Measurements from ENCODE around the gene ELFN1.

The ELFN1 gene

DNA sequence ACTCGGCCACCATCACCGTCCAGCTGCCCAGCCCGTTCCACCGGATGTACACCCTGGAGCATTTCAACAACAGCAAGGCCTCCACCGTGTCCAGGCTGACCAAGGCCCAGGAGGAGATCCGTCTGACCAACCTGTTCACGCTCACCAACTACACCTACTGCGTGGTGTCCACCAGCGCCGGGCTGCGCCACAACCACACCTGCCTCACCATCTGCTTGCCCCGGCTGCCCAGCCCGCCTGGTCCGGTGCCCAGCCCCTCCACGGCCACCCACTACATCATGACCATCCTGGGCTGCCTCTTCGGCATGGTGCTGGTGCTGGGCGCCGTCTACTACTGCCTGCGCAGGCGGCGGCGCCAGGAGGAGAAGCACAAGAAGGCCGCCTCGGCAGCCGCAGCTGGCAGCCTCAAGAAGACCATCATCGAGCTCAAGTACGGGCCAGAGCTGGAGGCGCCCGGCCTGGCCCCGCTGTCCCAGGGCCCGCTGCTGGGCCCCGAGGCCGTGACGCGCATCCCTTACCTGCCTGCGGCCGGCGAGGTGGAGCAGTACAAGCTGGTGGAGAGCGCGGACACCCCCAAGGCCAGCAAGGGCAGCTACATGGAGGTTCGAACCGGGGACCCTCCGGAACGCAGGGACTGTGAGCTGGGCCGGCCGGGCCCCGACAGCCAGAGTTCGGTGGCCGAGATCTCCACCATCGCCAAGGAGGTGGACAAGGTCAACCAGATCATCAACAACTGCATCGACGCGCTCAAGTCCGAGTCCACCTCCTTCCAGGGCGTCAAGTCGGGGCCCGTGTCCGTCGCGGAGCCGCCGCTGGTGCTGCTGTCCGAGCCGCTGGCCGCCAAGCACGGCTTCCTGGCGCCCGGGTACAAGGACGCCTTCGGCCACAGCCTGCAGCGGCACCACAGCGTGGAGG lies 75.8 kb downstream of the ELFN1 start:
- no peak for DNase-seq

GRCh38 chr7:1746491-1746975 lies 76.5 kb downstream of the ELFN1 start:
- no peak for DNase-seq

GRCh38 chr7:1747004-1747801 lies 77.1 kb downstream of the ELFN1 start:
- DNase-seq = no peak

DNA sequence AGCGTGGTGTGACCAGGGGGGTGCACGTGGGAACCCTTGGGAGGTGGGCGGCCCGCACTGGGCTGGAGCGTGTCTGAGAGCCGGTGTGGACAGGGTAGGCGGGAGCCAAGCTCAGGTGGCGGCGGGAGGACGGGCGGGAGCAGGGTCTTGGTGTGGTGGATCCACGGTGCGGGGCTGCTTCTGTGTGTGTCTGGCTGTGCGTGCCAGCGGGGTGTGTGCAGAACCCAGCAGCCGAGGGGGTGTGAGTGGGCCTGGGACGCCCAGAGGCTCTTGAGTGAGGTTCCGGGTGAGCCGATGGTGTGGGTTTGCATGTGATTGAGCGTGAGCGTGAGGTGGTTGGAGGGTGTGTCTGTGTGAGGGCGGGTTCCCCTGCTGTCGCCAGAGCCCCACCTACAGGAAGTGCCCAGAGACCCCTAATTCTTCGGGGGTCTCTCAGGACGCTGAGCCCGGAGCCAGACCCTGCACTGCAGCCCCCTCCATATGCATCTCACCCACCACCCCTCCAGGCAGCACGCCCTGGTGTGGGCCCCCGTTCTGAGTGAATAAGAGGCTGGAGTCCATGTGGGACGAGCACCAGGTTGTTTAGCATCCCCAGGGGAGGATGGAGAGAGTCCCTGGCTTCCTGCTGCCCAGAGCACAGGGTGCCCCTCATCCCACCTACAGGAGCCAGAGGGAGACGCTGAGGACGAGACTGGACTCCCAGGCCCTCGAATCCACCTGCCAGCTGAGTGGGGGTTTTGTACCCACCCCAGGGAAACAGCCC lies 78.2 kb downstream of the ELFN1 start:
- no peak for DNase-seq

DNA sequence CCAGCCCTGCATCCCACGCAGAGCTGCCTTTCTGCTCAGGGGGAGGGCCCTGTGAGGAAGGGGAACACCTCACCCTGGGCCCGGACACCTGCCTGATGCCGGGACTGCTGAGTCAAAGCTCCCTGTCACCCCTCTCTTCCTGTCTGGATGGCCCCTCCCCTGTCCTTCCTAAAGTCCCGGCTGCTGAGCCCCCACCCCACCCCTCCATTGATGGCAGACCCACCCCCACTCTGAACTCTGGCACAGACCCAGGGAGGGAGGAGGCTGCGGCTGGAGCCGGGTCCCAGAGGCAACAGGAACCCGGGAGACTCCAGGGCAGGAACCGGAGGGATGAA lies 78.7 kb downstream of the ELFN1 start:
- no peak for DNase-seq

- DNase-seq = no peak
Measured at GRCh38 chr7:1749351-1749863, 79.3 kb downstream of the ELFN1 start.

DNA sequence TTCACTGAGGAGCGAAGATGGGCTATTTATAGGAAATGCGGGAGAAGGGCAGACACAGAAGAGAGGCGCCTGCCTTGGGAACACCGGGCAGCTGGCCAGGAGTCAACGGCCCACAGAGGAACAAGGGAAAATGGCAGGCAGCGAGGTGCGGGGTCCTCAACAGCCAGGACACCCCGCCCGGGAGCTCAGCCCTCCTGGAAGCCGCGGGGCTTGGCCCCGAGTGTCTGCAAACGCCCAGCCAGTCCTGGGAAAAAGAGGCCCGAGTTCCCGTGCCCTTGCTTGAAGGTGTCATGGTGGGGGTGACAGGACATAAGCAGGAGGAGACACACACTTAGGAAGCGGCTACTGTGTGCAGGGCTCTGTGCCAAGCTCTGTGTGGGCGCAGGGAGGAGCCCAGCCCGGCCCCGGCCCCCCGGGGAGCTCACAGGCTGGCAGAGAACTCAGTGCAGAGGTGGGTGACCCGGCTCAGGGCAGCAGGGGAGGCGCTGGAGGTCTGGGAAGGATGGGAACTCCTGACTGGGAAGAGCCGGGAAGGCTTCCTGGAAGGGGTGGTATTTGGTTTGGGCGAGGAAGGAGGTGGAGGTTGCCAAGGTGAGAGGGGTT lies 79.9 kb downstream of the ELFN1 start:
- DNase-seq = no peak

DNA sequence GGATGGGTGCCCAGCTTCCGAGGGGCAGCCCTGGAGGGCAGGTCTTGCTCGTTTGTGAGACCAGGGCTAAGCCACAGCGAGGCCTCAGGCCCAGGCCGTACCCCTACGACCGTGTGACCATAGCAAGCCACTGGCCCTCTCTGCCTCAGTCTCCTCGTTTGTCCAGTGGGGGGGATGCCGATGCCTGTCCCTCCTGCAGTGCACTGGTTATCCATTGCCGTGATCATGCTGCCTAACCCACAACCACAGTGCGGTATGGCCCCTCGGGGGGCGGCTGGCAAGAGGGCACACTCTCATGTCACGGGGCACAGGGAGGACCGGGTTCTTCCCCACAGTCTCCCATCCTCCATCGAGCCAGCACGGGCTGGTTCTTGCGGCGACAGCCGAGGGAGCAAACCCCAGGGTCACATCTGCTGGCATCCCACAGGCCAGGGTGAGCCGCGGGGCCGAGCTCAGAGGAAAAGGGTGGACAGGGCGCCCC lies 80.5 kb downstream of the ELFN1 start:
- DNase-seq = no peak

- DNase-seq = no peak
Measured at GRCh38 chr7:1752111-1752510, 82.0 kb downstream of the ELFN1 start.

GRCh38 chr7:1752771-1753563 lies 82.9 kb downstream of the ELFN1 start:
- no peak for DNase-seq

DNA sequence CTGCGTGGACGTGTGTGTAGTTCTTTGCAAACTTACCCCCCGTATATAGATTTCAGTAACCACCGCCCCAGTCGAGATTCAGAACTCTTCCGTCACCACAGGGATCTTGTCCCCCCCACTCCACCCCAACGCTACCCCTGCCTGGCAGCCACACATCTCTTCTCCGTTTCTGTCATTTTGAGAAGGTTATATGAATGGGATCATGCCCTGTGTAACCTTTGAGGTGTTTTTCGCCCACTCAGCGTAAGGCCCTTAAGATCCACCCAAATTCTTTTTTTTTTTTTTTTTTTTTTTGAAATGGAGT lies 83.4 kb downstream of the ELFN1 start:
- DNase-seq = no peak

DNA sequence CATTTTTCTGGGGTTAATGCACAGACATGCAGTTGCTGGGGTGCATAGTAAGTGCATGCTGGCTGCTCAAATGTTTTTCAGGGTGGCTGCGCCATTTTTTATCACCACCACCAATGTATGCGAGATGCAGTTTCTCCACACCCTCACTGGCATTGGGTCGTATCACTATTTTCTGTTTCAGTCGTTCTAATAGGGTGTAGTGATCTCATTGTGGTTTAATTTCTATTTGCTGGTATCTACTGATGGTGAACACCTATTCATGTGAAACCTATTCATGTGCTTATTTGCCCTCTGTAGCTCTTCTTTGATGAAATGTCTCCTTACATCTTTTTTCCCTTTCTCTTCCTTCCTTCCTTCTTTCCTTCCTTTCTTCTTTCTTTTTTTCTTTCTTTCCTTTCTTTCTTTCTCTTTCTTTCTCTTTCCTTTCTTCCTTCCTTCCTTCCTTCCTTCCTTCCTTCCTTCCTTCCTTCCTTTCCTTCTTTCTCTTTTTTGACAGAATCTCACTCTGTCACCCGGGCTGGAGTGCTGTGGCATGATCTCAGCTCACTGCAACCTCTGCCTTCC lies 84.3 kb downstream of the ELFN1 start:
- DNase-seq = no peak

- DNase-seq = no peak
Measured at GRCh38 chr7:1755783-1756625, 85.9 kb downstream of the ELFN1 start.

GRCh38 chr7:1757601-1758000 lies 87.5 kb downstream of the ELFN1 start:
- DNase-seq = no peak

GRCh38 chr7:1758028-1758858 lies 88.2 kb downstream of the ELFN1 start:
- DNase-seq = peak; percentile 16

- no peak for DNase-seq
Measured at GRCh38 chr7:1758859-1759521, 88.9 kb downstream of the ELFN1 start.

DNA sequence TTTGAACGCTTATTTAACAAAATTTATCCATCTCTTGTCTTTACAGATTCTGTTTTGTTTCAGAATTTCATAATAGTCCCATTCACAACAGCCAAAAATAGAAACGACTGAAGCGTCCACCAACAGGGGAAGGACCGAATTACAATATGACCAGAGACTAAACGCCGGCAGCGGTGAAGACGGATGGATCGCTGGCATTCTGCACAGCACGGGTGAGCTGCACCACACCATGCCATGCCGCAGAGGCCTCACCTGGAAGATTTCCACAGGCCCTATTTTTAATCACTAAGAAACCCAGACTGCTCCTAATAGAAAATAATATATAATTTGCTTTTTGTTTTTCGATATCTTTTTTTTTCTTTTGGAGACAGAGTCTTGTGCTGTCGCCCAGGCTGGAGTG lies 91.0 kb downstream of the ELFN1 start:
- DNase-seq = no peak

DNA sequence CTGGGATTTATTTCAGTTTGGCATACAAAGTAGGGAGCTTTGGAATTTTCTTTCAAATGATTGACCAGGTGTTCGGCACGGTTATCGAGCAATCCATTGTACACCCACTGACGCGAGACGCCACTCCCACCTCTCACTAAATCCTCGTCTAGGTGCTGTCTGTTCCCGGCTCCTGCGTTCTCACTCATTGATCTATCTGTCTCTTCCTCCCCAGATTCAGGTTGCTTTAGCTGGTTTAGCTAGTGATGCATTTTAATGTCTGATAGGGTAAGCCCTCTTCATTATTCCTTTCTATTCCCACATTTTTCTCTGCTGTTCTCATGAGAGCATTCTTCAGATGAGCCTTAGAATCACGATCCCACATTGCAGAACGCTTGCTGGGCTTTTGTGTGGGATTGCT lies 91.7 kb downstream of the ELFN1 start:
- DNase-seq = no peak

Data from activated T-cell treated with anti-CD3 and anti-CD28 coated beads for 4 hours (primary cell).